ENCODE data around the gene ASB10.

Gene ASB10

GRCh38 chr7:151187409-151188251, 580 bp upstream of the ASB10 start:
- no peak for DNase-seq

- DNase-seq: no peak
Measured at GRCh38 chr7:151185762-151186639, 1.0 kb downstream of the ASB10 start.

- no peak for DNase-seq
Measured at GRCh38 chr7:151181011-151181431, 6.0 kb downstream of the ASB10 start.

- no peak for DNase-seq
Measured at GRCh38 chr7:151179946-151180345, 7.1 kb downstream of the ASB10 start.

GRCh38 chr7:151179287-151179860, 7.7 kb downstream of the ASB10 start:
- no peak for DNase-seq

GRCh38 chr7:151178831-151179230, 8.2 kb downstream of the ASB10 start:
- no peak for DNase-seq

- DNase-seq: no peak
Measured at GRCh38 chr7:151178236-151178635, 8.8 kb downstream of the ASB10 start.

- DNase-seq: no peak
Measured at GRCh38 chr7:151177310-151177709, 9.7 kb downstream of the ASB10 start.

GRCh38 chr7:151176401-151176800, 10.6 kb downstream of the ASB10 start:
- no peak for DNase-seq

GRCh38 chr7:151175793-151176311, 11.2 kb downstream of the ASB10 start:
- no peak for DNase-seq

GRCh38 chr7:151175047-151175792, 11.8 kb downstream of the ASB10 start:
- DNase-seq: no peak

- DNase-seq: peak; percentile 37
Measured at GRCh38 chr7:151174246-151175046, 12.6 kb downstream of the ASB10 start.

GRCh38 chr7:151173386-151174245, 13.4 kb downstream of the ASB10 start:
- DNase-seq: no peak

GRCh38 chr7:151172273-151173141, 14.5 kb downstream of the ASB10 start:
- peak; percentile 79 for DNase-seq

- DNase-seq: no peak
Measured at GRCh38 chr7:151168787-151169162, 18.3 kb downstream of the ASB10 start.

GRCh38 chr7:151168003-151168786, 18.9 kb downstream of the ASB10 start:
- peak; percentile 69 for DNase-seq

- peak; percentile 13 for DNase-seq
Measured at GRCh38 chr7:151167197-151167961, 19.7 kb downstream of the ASB10 start, which contains the start of gene GBX1. TSS of gene GBX1 (minus strand) at chr7:151167694. CDS start at chr7:151167548, 146 bp downstream.

Data from stimulated activated CD4-positive, alpha-beta T cell treated with anti-CD3 and anti-CD28 coated beads, Interleukin-4, amount 100 ng/mL, for 1 hour (primary cell).